ENCODE results near the gene ACTN1. TPM values are rescaled to one million over a fixed set of nuclear protein-coding genes. Genes with fewer than 3 reads are reported as not detected.

ACTN1 gene
- polyA plus RNA-seq, 1 of the 3 experiments (the other 2 are of a cell fraction): 319 TPM

- TF ChIP-seq ZBTB33 (IDR thresholded peaks at IDR 0.05; ENCODE audit: borderline replicate concordance, low read depth) (no peak), JUND (IDR thresholded peaks at IDR 0.05) (no peak), RXRA (IDR thresholded peaks at IDR 0.05; ENCODE audit: borderline replicate concordance, low read depth) (no peak), TAF1 (IDR thresholded peaks at IDR 0.05; ENCODE audit: borderline replicate concordance, low read depth, low read length) (no peak), PBX3 (IDR thresholded peaks at IDR 0.05) (no peak), FOXJ3 (CRISPR knock-in tag; IDR thresholded peaks at IDR 0.05) (no peak), FOSL2 (IDR thresholded peaks at IDR 0.05; ENCODE audit: borderline replicate concordance, low read depth) (no peak)
Observed at GRCh38 chr14:68921666-68922065, 57.4 kb downstream of the ACTN1 start (continued).

GRCh38 chr14:68921049-68921448 lies 58.1 kb downstream of the ACTN1 start:
- peaks cover 36% of the 10 kb centered on the region for H3F3A ChIP-seq (replicated peaks; ENCODE audit: insufficient read depth)
- no peak overlapping the region for H3K4me2 ChIP-seq
- no peak for DNase-seq
- CTCF ChIA-PET: interaction anchor here (1.7 to 2.9 kb wide), 2 partner anchors 9 to 186 kb away, joined by 6 to 24 read pairs; no protein-coding TSS in a partner anchor
- H4K20me1 ChIP-seq (ENCODE audit: insufficient read depth): peaks cover 99% of the 10 kb centered on the region
- H3K9ac ChIP-seq: no peak overlapping the region
- peak overlapping the region in 1 of 2 experiments; percentile 39; a peak in 1 of 4 replicates for H3K27ac ChIP-seq (ENCODE audit: low read depth in 2 of 2, low read length in 1 of 2)
- 95% methylated on average over 9 of the region's 9 CpGs for WGBS (ENCODE audit: low lambda C conversion rate)
- POLR2A ChIA-PET: interaction anchor here (1.2 to 1.9 kb wide), 2 partner anchors 11 to 93 kb away, joined by 3 to 4 read pairs; no protein-coding TSS in a partner anchor
- TF ChIP-seq FOXJ3 (CRISPR knock-in tag; IDR thresholded peaks at IDR 0.05) (no peak), YY1 (IDR thresholded peaks at IDR 0.05; ENCODE audit: low read depth) (no peak), CHD2 (IDR thresholded peaks at IDR 0.05; ENCODE audit: low read length, partially characterized antibody) (no peak), PBX3 (IDR thresholded peaks at IDR 0.05) (no peak), GABPA (IDR thresholded peaks at IDR 0.05; ENCODE audit: low read depth) (no peak), ELF1 (IDR thresholded peaks at IDR 0.05) (no peak), NFIC (IDR thresholded peaks at IDR 0.05; ENCODE audit: borderline replicate concordance) (no peak), RAD21 (IDR thresholded peaks at IDR 0.05; ENCODE audit: low read length) (no peak), RCOR1 (IDR thresholded peaks at IDR 0.05; ENCODE audit: low read length) (no peak), MEF2A (IDR thresholded peaks at IDR 0.05; ENCODE audit: borderline replicate concordance, low read depth) (no peak), TCF12 (IDR thresholded peaks at IDR 0.05) (no peak), IRF3 (IDR thresholded peaks at IDR 0.05; ENCODE audit: low read depth, low read length) (no peak)
- peaks cover 0 to 25% of the 10 kb centered on the region in 2 experiments; a peak in 2 of 4 replicates for H3K4me1 ChIP-seq (ENCODE audit: control insufficient read depth in 1 of 2, insufficient read depth in 2 of 2, low read depth in 1 of 2, low read length in 1 of 2)
- H3K36me3 ChIP-seq (replicated peaks in 1 of 2; ENCODE audit: control insufficient read depth in 1 of 2, insufficient read depth in 2 of 2, low read length in 1 of 2): peaks cover 68 to 73% of the 10 kb centered on the region in 2 experiments
- peaks cover 100% of the 10 kb centered on the region for H3K79me2 ChIP-seq (ENCODE audit: insufficient read depth)
- no peaks in the 10 kb centered on the region for H3K9me3 ChIP-seq
- no peak overlapping the region for H2AFZ ChIP-seq (ENCODE audit: low read depth)
- H3K9me2 ChIP-seq: no peaks in the 10 kb centered on the region
- H3K4me3 ChIP-seq (ENCODE audit: low read depth in 2 of 2, low read length in 1 of 2): no peak overlapping the region
- no peaks in the 10 kb centered on the region for H3K27me3 ChIP-seq (ENCODE audit: insufficient read depth)
